Eye (tissue), 1 donor: ENCODE results near the gene ZKSCAN3.
"Not testable (repeated sequence)": the region's sequence is repeated elsewhere in the genome, so short reads cannot be mapped to it uniquely, and the experiment has no call there.

ENCODE experiments used
- DNase-seq: peaks from one replicate; pipeline ENCODE4 v3.0.0-alpha.2; 2015

Gene ZKSCAN3

DNA sequence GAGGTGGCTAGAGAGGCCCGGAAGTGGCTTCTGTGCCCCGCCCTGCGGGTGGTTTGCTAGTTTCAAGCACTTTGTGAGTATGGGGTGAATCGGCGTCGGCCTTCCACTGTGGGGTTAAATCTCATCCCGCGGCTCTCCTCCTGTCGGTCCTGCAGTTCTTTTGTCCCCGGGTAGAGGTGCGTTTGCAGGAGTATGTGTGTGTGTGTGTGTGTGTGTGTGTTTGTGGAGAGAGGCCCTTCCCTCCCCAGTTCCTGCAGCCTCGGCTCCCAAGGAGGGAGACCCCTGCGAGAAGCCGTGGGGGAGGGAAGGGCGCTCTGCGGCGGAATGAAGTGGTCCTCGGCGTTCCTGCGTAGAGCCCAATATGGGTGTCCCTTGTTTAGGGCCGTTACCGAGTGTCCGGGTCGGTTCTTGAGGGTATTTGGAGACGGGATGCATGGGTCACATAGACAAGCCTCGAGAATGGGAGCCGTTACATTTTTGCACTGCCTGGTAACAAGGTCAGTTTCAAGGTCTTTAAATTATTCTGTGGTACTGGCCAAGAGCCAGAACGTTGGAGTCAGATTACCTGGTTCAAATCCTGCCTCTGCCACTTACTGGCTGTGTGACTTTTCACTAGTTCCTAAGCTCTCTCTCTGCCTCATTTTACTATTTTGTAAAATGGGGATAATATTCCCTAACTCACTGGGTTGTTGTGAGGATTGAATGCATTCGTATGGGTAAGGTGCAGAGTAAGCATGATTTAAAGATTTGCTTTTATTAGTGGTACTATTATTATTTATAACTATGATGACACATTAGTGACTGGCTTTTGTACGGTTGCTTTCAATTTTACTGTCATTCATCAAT is at the start of gene ZKSCAN3:
Gene ZKSCAN3 (plus strand): TSS at position 56 of the 846 bp plus-strand sequence. CDS start 9,640 bp downstream, outside the sequence.
- peak; percentile 95 for DNase-seq

DNA sequence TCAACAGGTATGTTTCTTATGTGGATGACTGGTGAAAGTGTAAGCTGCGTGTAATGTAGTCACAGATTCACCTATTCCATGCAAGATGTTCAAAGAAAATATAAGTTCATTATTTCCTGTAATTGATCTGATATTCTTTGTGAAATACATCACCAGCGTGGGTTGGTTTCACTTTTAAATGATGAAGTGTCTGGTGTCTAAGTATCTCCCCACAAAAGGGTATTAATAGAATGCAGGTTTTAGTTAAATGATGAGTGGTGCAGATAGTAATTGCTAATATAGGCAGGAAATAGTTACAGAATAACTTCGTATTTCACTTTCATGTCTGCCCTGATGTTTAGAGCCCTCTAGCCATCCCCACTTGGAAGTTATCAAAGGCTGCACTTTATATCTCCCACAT is 46.2 kb upstream of the ZKSCAN3 start:
- no peak for DNase-seq

DNA sequence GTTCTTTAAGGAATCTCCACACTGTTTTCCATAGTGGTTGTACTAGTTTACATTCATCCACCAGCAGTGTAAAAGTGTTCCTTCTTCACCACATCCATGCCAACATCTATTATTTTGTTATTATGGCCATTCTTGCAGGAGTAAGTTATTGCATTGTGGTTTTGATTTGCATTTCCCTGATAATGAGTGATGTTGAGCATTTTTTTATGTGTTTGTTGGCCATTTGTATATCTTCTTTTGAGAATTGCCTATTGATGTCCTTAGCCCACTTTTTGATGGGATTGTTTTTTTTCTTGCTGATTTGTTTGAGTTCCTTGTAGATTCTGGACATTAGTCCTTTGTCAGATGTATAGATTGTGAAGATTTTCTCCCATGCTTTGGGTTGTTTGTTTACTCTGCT is 43.4 kb upstream of the ZKSCAN3 start:
- not testable (repeated sequence) for DNase-seq

DNA sequence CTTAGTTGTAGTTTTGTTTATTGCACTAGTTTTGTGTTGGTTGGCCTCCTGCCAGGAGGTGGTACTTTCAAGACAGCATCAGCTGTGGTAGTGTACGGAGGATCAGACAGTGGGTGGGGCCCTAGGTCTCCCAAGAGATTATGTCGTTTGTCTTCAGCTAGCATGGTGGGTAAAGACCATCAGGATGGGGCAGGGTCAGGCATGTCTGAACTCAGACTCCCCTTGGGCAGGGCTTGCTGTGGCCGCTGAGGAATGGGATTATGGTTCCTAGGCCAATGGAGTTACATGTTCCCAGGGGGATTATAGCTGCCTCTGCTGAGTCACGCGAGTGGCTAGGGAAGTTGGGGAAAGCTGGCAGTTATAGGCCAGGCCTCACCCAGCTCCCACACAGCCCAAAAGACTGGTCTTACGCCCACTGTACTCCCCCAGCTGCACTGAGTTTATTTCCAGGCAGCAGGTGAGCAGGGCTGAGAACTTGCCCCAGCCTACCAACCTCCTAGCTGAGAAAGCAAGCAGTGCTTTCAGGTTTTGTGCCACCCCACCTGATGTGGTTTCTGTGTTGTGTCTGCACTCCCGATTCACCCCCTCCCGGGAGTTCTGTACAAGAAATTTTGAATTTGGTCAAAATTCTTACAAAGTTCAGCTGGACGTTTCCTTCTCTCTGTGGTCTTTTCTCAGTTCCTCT is 38.5 kb upstream of the ZKSCAN3 start:
- DNase-seq: peak; percentile 11

DNA sequence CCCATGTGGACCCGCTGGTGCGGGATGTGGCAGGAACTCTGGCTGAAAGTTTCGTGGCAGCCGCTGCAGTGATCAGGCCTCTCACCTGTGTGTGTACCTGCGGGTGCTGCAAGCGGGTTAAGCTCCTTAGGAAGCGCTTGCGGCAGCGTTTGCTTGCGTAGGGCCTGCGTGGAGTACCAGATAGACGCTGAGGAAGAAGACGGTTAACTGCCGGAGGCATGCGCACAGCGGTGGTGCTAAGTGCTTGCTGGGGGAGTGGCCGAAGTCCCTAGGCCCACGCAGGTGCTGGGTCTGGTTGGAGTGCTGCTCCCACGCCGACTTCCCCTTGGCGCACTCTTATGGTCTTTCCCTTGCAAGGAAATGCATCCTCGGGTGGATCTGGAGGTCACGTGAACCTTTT is 36.8 kb upstream of the ZKSCAN3 start:
- no peak for DNase-seq

DNA sequence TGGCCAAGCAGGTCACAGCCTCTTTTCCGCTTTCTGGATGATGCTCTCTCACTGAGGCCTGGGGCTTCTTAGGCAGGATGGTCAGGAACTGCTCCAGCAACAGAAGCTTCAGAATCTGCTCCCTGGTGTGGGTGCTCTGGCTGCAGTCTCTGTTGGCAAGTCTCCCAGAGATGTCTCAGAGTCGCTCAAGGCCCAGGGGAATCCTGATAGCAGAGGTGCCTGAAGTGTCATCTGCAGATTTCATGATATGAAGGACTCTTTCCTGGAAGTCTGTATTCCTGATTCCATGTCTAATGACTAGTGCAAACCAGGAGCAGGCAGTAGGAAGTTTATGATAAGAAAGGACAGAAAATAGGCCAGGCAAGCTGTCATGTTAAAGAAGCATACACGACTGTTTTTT is 34.1 kb upstream of the ZKSCAN3 start:
- no peak for DNase-seq

DNA sequence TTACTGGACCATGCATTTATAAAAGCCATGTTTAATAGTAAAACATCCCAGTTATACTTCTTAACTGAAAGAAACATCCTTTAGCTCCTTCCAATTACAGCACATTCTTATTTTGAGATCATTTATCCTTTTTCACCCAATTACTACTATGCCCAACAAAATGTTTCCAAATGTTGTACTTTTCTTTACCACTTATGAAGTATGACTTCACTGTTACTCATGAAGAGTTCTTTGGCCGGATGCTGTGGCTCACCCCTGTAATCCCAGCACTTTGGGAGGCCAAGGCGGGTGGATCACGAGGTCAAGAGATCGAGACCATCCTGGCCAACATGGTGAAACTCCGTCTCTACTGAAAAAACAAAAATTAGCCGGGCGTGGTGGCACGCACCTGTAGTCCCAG is 31.9 kb upstream of the ZKSCAN3 start:
- DNase-seq: not testable (repeated sequence)

DNA sequence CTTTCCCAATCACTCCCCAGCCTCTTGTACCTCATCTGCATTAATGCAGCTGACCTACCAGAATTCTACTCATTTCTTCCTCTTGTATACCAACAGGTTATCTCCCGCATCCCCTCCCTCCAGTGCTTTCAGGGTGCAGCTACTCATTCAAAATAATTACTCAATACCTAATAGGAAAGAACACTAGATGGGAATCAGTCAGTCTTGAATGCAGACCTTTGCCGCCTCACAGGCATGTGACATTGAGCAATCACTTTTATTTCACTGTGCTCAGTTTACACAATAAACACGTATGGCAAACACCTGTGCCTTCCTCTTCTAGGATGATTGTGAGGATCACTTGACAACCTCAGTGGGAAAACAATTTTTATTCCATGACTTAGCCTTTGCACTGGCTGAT is 27.1 kb upstream of the ZKSCAN3 start:
- DNase-seq: no peak

DNA sequence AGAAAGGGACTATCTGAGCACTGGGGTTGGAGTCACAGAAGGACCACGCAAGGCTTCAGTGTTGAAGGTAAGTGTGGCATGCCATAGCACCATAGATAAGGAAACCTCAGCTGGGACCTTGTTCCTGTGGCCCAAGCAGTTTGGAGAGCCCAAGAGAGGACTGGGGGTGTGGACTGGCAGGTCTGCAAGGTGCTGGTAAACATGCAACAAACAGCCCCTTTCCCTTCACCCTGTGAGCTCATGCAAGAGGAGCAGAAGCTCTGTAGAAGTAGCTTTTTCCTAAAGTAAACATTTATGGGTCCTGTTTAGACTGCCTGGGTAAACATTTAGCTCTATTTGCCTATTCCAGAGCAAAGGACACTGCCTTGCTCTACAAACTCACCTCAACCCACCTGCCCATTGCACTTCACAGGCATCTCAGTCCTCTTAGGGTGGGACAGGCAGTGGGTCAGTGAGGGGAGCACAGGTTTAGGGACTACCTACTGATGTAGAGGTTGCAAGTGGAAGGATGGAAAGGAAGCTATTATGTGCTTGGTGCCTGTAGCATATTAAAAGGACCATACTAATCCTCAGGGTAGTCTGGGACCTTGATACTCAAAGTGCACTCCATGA is 25.8 kb upstream of the ZKSCAN3 start:
- DNase-seq: no peak

DNA sequence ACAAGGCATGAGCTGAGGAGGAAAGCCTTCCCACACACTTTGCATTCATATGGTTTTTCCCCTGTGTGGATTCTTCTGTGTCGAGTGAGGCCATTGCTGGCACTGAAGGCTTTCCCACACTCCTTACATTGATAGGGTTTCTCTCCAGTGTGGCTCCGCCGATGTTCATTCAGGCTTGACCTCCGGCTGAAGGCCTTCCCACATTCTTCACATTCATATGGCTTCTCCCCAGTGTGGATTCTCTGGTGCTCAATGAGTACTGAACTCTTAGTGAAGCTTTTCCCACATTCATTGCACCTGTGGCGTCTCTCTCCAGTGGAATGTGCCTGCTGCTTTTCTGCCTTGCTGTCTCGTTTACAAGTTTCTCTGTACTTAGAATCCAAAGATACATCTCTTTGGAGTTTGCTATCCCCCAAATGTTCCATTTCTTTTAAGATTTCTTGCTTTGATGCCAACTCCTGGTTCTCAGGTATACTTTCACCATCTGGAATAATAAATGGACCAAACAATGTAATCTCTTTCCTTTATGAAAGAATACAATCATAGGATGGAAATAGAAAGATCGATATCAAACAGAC is 23.3 kb upstream of the ZKSCAN3 start:
- no peak for DNase-seq

DNA sequence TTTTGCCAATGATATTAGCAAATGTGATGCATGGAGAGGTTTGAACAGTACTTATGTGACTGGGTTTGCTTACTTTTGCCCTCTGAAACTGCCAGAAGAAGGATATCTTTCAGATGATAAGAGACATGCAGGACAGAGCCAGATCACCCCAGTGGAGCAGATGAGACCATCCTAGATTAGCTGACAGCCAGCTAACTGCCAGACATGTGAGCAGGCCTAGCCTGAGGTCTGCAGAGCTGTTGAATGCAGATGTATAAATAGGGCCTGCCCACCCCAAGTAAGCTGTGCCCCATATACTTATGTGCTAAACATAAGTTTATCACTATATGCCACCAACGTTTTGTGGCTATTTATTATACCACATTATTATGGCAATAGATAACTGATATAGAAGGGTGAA is 19.7 kb upstream of the ZKSCAN3 start:
- DNase-seq: no peak

DNA sequence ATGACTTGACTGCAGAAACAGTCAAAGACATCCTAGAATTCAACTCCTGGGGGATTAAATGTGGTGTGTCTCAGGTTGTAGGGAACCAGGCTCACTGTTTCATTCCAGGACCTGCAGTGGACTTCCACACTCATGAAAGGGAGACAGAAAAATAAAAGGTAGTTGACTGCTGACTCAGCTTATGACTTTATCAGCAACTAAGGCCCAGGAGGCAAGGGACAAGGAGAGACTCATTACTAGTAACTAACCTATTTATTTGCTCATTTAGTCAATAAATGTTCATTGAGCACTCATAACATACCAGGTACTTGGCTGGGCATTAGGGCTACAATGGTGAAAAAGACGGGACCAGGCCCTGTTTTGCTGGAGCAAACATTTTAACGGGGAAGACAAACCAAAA is 16.7 kb upstream of the ZKSCAN3 start:
- DNase-seq: no peak

DNA sequence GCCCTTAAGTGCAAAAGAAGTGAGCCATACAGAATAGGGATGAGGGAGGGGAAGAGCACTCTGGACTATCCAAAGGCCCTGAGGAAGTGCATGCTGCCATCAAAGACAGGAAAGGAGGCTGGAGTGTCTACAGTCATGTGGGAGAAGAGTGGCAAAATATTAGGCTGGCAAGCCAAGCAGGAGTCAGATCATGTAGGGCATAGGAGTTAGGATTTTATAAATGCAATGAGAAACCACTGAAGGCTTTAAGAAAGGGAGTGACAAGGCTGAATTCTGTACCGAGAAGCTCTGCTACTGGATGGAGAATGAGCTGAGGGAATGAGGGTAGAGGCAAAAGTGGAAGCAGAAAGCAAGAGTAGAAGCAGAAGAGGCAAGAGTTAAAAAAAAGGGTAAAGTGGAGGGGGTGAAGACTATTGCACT is 16.1 kb upstream of the ZKSCAN3 start:
- DNase-seq: no peak

DNA sequence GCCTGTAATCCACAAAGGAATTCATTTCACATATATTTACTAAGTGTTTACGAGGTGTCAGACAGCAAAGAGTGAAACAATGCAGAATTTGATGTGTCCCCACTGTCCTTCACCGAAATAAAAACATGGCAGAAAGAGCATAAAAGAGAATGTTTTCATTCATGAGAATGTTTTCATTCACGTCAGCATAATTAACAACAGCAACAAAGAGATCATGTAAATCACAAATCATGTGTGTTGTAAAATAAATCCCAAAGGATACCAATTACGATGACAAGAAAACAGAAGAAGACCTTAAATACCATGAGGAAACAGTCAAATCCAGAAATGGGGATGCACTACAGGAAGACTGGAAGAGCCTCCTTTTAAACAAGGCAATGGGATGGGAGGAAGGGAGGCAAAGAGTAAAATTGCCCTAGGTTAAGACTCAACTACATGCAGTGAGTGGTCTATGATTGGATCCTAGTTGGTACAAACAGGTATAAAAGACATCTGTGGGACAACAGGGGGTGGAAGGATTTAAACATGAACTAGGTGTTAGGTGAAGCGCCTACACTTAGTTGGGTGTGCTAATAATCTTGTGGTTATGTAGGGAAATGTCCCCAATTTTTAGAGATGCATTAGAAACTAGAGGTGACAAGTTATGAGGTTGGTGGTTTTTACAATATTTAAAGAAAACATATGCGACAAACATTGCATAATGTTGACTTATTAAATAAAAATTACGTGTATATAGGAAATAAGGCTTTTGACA is 15.3 kb upstream of the ZKSCAN3 start:
- DNase-seq: peak; percentile 23

DNA sequence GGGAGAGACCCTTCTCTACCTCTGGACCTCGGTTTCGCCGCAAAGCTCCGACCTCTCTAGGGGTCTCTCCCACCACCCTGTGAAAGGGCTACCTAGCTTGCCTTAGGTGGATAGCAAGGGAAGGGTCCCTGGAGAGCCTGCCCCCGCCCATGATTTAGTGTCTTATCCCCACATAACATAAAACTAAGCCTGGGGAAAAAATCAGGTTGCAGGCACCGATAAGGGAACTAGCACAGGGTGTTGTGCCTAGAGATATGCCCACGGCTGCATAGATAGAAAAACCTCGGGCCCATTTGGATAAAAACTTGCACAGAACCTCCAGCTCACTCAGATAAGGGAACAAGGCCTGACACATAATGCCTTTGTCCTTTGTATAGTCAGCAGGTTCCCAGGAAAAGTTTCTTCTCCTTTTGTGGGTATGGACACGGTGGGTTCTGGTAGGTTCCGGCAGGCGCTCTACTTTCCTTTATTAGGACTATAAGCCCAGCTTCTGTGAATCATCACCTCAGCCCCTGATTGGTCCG is 14.6 kb upstream of the ZKSCAN3 start:
- no peak for DNase-seq

DNA sequence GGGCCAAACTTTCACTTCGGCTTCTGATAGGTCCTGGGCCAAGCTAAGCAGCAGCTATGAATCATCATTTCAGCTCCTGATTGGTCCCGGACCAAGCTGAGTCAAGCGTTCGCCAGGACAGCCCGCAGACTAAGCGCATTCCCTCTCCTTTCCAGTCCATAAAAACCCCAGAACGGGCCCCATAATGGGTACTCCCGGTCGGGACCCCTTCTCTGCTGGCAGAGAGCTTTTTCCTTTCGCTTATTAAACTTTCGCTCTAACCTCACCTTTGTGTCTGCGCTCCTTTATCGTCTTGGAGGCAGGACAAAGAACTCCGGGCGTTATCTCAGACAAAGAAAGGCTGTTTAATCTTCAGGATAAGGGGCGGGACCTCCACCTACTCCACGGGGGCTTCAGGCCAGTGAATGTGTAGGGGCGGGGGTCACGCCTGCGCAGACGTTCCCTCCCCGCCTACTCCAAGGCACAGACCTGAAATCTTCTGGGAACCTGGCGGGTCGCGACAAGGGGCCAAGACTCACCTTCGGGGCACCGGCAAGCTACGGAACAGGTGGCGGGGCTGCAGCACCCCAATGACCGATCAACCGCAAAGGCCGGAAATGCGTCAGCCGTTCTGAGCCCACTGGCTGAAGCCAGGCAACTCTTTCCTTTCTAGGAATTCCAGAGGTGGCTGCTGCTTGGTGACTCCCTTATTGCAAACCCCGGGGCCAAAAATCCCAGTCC is 14.0 kb upstream of the ZKSCAN3 start, which contains the start of gene ZSCAN31:
Gene ZSCAN31 (minus strand): TSS at position 585 of the 720 bp plus-strand sequence. CDS start 6,465 bp downstream, outside the sequence.
- peak; percentile 99 for DNase-seq

DNA sequence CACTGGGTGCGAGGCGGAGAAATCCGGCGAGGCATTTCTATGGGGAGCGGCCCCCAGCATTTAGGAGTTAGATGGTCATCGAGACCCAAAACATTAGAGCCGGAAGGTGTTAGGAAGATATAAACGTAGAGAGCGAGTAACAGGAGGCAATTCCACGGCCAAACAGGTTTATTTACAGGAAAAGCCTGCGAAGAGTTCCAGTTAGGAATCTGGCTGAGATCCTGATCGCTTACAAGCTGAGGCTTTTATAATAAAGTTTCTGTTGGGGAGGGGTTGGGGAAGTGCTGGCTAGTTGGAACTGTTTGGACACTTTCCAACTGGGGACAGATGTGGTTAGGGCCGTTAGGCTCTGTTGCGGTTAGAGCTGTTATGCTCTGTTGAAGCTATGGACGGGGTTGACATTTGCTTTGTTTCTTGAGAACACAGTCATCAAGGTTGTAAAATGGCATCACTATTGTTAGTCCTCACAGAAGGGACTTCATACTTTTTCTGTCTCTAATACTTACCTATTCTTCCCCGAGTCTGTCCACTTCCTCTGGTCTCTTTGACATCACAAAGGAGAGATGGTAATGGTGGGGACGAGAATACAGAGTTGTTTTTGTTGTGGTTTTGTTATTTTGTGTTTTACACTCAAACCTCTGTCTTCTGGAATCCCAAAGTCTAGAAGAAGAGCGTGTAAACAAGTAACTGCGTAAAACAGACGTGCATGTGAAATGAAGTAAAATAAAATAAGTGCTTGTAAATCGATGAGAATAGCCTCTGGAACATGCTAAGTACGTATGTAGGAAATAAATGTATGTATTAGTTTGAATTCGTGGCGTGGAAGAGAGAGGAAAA is 13.2 kb upstream of the ZKSCAN3 start:
- peak; percentile 91 for DNase-seq

DNA sequence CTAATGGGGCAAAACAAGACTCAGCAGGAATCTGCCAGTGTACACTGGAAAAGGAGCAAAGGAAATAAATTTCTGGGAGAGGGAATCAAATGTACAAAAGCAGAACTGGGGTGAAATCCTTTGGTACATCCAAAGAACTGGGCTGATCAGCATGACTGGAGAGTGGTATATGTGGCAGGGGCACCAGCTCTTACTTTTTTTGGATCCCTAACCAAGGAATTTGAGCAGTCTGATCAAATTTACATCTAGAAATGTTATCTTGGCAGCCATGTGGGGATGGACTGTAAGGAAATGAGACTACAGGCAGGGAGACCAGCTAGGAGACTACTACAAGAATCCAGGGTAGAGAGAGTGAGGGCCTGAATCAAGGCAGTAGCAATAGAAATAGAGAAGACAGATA is 12.6 kb upstream of the ZKSCAN3 start:
- DNase-seq: peak; percentile 61

DNA sequence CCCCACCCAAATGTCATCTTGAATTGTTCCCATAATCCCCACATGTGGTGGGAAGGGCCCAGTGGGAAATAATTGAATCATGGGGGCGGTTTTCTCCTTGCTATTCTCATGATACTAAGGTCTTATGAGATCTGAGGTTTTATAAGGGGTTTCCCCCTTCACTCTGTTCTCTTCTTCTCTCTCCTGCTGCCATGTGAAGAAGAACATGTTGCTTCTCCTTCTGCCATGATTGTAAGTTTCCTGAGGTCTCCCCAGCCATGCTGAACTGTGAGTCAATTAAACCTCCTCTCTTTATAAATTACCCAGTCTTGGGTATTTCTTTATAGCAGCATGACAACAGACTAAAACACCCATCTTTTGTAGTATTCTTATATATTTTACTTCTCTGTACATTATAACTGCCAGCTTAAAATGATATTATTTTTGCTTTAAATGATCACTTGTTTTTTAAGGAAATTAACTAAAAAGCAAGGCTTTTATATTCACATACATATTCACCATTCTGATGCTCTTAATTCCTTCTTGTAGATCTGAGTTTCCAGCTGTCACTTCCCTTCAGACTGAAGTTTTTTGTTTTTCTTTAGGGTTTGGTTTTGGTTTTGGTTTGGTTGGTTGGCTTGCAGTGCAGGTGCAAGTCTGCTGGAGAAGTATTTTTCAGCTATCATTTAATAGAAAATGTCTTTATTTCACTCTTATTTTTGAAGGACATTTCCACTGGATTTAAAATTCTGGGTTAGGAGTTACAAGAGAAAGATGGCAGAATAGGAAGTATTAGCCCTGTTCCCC is 9.2 kb upstream of the ZKSCAN3 start:
- no peak for DNase-seq
